MM.1S (cell line): Measurements from ENCODE around the gene WFIKKN2.

Experiments
- DNase-seq: peaks from one replicate; pipeline ENCODE4 v3.0.0-alpha.2; 2015
- H2AFZ ChIP-seq: fragments of 300-600 bp; sonication (generic); 2 replicates; pipeline ENCODE4 v1.6.0; 2016; ENCODE audit warnings: antibody characterized with exemption, low read length
- H3F3A ChIP-seq: fragments of 300-600 bp; sonication (generic); 2 replicates; pipeline ENCODE4 v1.6.1; 2016; ENCODE audit warnings: mild to moderate bottlenecking, antibody characterized with exemption, low read length, moderate library complexity, mixed read lengths; ENCODE audit not compliant: insufficient read depth
- H3K27ac ChIP-seq: fragments of 300-600 bp; sonication (generic); 2 replicates; pipeline ENCODE4 v1.5.1; 2016; ENCODE audit warnings: mild to moderate bottlenecking, low read length
- H3K27me3 ChIP-seq: fragments of 300-600 bp; sonication (generic); replicated peaks from 2 replicates; pipeline ENCODE4 v1.6.0; 2016; ENCODE audit warnings: low read length; ENCODE audit not compliant: insufficient read depth
- H3K36me3 ChIP-seq: fragments of 300-600 bp; sonication (generic); replicated peaks from 2 replicates; pipeline ENCODE4 v1.6.1; 2016; ENCODE audit warnings: mild to moderate bottlenecking, low read length, mixed read lengths; ENCODE audit not compliant: insufficient read depth
- H3K4me1 ChIP-seq: fragments of 300-600 bp; sonication (generic); 2 replicates; pipeline ENCODE4 v1.6.1; 2016; ENCODE audit warnings: low read length, mixed read lengths
- H3K4me2 ChIP-seq: fragments of 300-600 bp; sonication (generic); 2 replicates; pipeline ENCODE4 v1.6.0; 2016; ENCODE audit warnings: low read depth, low read length
- H3K4me3 ChIP-seq: fragments of 300-600 bp; sonication (generic); 2 replicates; pipeline ENCODE4 v1.5.1; 2016; ENCODE audit warnings: low read length, mixed read lengths
- H3K79me2 ChIP-seq: fragments of 300-600 bp; sonication (generic); 2 replicates; pipeline ENCODE4 v1.6.1; 2016; ENCODE audit warnings: mixed run types, low read length, mixed read lengths
- H3K9ac ChIP-seq: fragments of 300-600 bp; sonication (generic); 2 replicates; pipeline ENCODE4 v1.6.1; 2016; ENCODE audit warnings: low read length, mixed read lengths
- H3K9me2 ChIP-seq: fragments of 300-600 bp; sonication (generic); replicated peaks from 2 replicates; pipeline ENCODE4 v1.6.1; 2016; ENCODE audit warnings: mild to moderate bottlenecking, low read length, mixed read lengths; ENCODE audit not compliant: insufficient read depth
- H3K9me3 ChIP-seq: fragments of 300-600 bp; sonication (generic); replicated peaks from 2 replicates; pipeline ENCODE4 v1.6.1; 2016; ENCODE audit warnings: mild to moderate bottlenecking, low read length, mixed read lengths; ENCODE audit not compliant: insufficient read depth
- H4K20me1 ChIP-seq: fragments of 300-600 bp; sonication (generic); 2 replicates; pipeline ENCODE4 v1.6.1; 2016; ENCODE audit warnings: mild to moderate bottlenecking, low read length, moderate library complexity, mixed read lengths; ENCODE audit not compliant: insufficient read depth
- CTCF ChIP-seq: fragments of 300-600 bp; sonication (generic); IDR thresholded peaks from 2 replicates; pipeline ENCODE4 v1.5.1; 2016; ENCODE audit warnings: antibody characterized with exemption, low read length, mixed read lengths
- EZH2 ChIP-seq: fragments of 300-600 bp; sonication (generic); optimal IDR thresholded peaks from 2 replicates; pipeline ENCODE3; 2017; ENCODE audit warnings: low read depth, mild to moderate bottlenecking, antibody characterized with exemption, low read length, mixed read lengths
- EZH2phosphoT487 ChIP-seq: fragments of 300-600 bp; sonication (generic); IDR thresholded peaks from 2 replicates; pipeline ENCODE4 v1.6.1; 2018; ENCODE audit warnings: antibody characterized with exemption, low read length

WFIKKN2 gene

GRCh38 chr17:50871364-50871763, 36.0 kb downstream of the WFIKKN2 start:
- peaks cover 20% of the 10 kb centered on the region; the same call in 1 of the 2 replicates for H3F3A ChIP-seq
- no peak for TF ChIP-seq EZH2phosphoT487
- no peak for TF ChIP-seq EZH2
- no peak for TF ChIP-seq CTCF
- H3K9ac ChIP-seq, result no peak overlapping the region
- H3K4me1 ChIP-seq, result peaks cover 26% of the 10 kb centered on the region
- no peaks in the 10 kb centered on the region for H3K9me3 ChIP-seq
- no peak overlapping the region for H3K4me3 ChIP-seq
- no peaks in the 10 kb centered on the region for H3K36me3 ChIP-seq
- no peaks in the 10 kb centered on the region for H3K9me2 ChIP-seq
- no peak overlapping the region; the same call in 1 of the 2 replicates for H3K27ac ChIP-seq
- DNase-seq, result peak; percentile 60
- H3K4me2 ChIP-seq, result peak overlapping the region; percentile 18; the same call in 1 of the 2 replicates
- H3K27me3 ChIP-seq, result no peaks in the 10 kb centered on the region
- no peaks in the 10 kb centered on the region for H3K79me2 ChIP-seq
- H2AFZ ChIP-seq, result no peak overlapping the region
- no peaks in the 10 kb centered on the region for H4K20me1 ChIP-seq

DNA sequence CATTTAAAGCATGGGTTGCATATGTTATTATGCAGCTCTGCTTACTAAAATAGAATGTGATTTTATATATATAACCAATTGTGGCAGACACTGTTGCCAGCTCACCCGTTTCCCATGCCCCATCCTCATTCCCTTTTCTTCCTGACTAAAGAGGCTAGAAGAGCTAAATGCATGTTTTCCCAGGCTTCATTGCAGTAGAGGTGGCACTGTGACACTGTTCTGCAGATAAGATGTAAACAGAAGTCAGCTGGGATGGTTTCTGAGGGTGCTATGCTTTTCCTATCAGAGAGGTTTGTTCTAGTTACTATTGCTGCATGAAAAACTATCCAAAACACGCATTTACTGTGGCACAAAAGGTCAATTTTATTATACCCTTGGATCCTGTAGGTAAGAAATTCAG, 36.5 kb downstream of the WFIKKN2 start:
- Histone ChIP-seq H4K20me1 (no peaks in the 10 kb centered on the region), H3K9ac (no peak overlapping the region), H3K4me1 (peaks cover 26% of the 10 kb centered on the region), H3K79me2 (no peaks in the 10 kb centered on the region), H3K9me3 (no peaks in the 10 kb centered on the region), H3K4me2 (peak overlapping the region; percentile 18; the same call in 1 of the 2 replicates), H3K27ac (no peak overlapping the region), H3K27me3 (no peaks in the 10 kb centered on the region), H3K9me2 (no peaks in the 10 kb centered on the region), H3K4me3 (no peak overlapping the region), H3F3A (peaks cover 16% of the 10 kb centered on the region; the same call in 1 of the 2 replicates), H3K36me3 (no peaks in the 10 kb centered on the region), H2AFZ (no peak overlapping the region)
- DNase-seq, result no peak
- TF ChIP-seq EZH2 (no peak), CTCF (no peak), EZH2phosphoT487 (no peak)

DNA sequence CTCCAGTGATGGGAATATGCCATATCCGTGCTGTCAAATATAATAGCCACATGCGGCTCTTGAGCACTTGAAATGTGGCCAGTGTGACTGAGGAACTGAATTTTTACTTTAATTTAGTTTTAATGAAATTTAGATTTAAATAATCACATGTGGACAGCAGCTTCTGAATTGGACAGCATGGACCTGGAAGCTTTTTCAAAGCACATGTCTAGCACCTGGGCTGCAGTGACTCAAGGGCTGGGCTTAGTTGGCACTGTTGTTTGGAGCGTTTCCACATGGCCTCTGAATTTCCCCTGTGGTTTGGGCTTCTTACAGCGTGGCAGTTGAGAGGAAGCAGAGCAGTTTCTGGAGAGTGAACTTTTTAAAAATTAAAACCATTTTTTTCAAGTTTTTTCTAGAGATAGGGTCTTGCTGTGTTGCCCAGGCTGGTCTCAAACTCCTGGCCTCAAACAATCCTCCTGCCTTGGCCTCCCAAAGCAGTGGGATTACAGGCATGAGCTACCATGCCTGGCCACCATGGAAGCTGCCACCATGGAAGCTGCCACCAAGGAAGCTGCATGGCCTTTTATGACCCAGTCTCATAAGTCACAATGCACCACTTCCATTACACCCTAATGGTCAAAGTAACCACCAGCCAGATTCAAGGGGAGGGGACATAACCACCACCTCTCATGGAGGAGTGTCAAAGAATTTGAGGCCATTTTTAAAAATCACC, 37.5 kb downstream of the WFIKKN2 start:
- Histone ChIP-seq H3K4me2 (0 out of 2 replicates have a peak overlapping the region, but pooled peaks have one; percentile 7), H3K27me3 (no peaks in the 10 kb centered on the region), H3K9ac (no peak overlapping the region), H3K36me3 (no peaks in the 10 kb centered on the region), H4K20me1 (no peaks in the 10 kb centered on the region), H3K4me1 (peaks cover 26% of the 10 kb centered on the region), H3K79me2 (no peaks in the 10 kb centered on the region), H3K9me3 (no peaks in the 10 kb centered on the region), H2AFZ (no peak overlapping the region), H3K9me2 (no peaks in the 10 kb centered on the region), H3K4me3 (no peak overlapping the region), H3K27ac (no peak overlapping the region), H3F3A (peaks cover 10% of the 10 kb centered on the region; the same call in 1 of the 2 replicates)
- TF ChIP-seq EZH2 (no peak), CTCF (no peak), EZH2phosphoT487 (no peak)
- DNase-seq, result peak; percentile 67
